Cardiac septum (tissue), 1 donor: ENCODE measurements around the gene B3GALNT1. TPM values are rescaled to one million over a fixed set of nuclear protein-coding genes. Genes with fewer than 3 reads are reported as not detected.
A peak's percentile ranks its signal among the peaks of the same experiment; 100 is the strongest.

Experiments
- DNase-seq: peaks from one replicate; pipeline ENCODE4 v3.0.0-alpha.2; 2020; ENCODE audit warnings: low spot score
- intact Hi-C: fragments of 100-400 bp; cut with DNase I; formaldehyde crosslinking; loops from one replicate; pipeline ENCODE4 v1.14.0; 2022
- long read RNA-seq: library from polyadenylated mRNA; unstranded; transcript quantifications from one replicate; pipeline ENCODE4 v2.0.0, GENCODE V29; 2021
- total RNA-seq: library from RNA; stranded (reverse); fragmentation: NEBNext Ultra II Directional; extraction: Animal tissue kit (Norgen Biotek cat#: 25700); gene quantifications from one replicate; pipeline ENCODE4 v1.2.1, GENCODE V29; 2021
- donor health status: DM: no; HTN: no; CAD: no.

Gene B3GALNT1
- total RNA-seq = 75.1 TPM
- long read RNA-seq, transcript B3GALNT1-212 (5 exons, 1,660 nt) = minor isoform, 30 of 116 reads
- long read RNA-seq, transcript B3GALNT1-201 (5 exons, 3,313 nt) = major isoform, 37 of 116 reads
- long read RNA-seq, partial matches to known transcripts = 7 of 116 reads
- long read RNA-seq, other reads (novel, unspliced or antisense) = 27 of 116 reads

GRCh38 chr3:161104561-161105551 lies at the start of gene B3GALNT1:
B3GALNT1 (minus strand) TSS chr3:161105349; CDS start chr3:161086754, 18,595 bp downstream.
- intact Hi-C loops = loop anchor here (5.0 to 10.0 kb wide), 4 partner anchors 62 to 540 kb away; partner anchors contain the start of gene KPNA4
- DNase-seq = peak; percentile 82

- DNase-seq = no peak
- intact Hi-C loops = no loop called here
Observed at GRCh38 chr3:161153480-161153879, 48.3 kb upstream of the B3GALNT1 start.

GRCh38 chr3:161150001-161150525 lies 44.9 kb upstream of the B3GALNT1 start:
- intact Hi-C loops = no loop called here

GRCh38 chr3:161149529-161149928 lies 44.4 kb upstream of the B3GALNT1 start:
- intact Hi-C loops = no loop called here
- no peak for DNase-seq

More at GRCh38 chr3:161150001-161150525, 44.9 kb upstream of the B3GALNT1 start:
- no peak for DNase-seq

GRCh38 chr3:161148832-161149475 lies 43.8 kb upstream of the B3GALNT1 start:
- DNase-seq = no peak
- intact Hi-C loops = no loop called here

GRCh38 chr3:161142486-161142885 lies 37.3 kb upstream of the B3GALNT1 start:
- intact Hi-C loops = no loop called here
- no peak for DNase-seq

- intact Hi-C loops = no loop called here
- no peak for DNase-seq
Observed at GRCh38 chr3:161139686-161140085, 34.5 kb upstream of the B3GALNT1 start.

- intact Hi-C loops = no loop called here
- DNase-seq = no peak
Observed at GRCh38 chr3:161137260-161137659, 32.1 kb upstream of the B3GALNT1 start.

- intact Hi-C loops = no loop called here
- no peak for DNase-seq
Observed at GRCh38 chr3:161132391-161132790, 27.2 kb upstream of the B3GALNT1 start.

- DNase-seq = no peak
- intact Hi-C loops = no loop called here
Observed at GRCh38 chr3:161126495-161126894, 21.3 kb upstream of the B3GALNT1 start.

- DNase-seq = no peak
- intact Hi-C loops = no loop called here
Observed at GRCh38 chr3:161117646-161118045, 12.5 kb upstream of the B3GALNT1 start.

- intact Hi-C loops = loop anchor here (5.0 to 10.0 kb wide), 4 partner anchors 58 to 544 kb away; partner anchors contain the start of gene KPNA4
- DNase-seq = no peak
Observed at GRCh38 chr3:161108840-161109239, 3.7 kb upstream of the B3GALNT1 start.

- no peak for DNase-seq
- intact Hi-C loops = loop anchor here (5.0 to 10.0 kb wide), 4 partner anchors 60 to 543 kb away; partner anchors contain the start of gene KPNA4
Observed at GRCh38 chr3:161107311-161107710, 2.2 kb upstream of the B3GALNT1 start.

- no peak for DNase-seq
- intact Hi-C loops = loop anchor here (10.0 kb wide), 2 partner anchors 149 to 539 kb away; partner anchors contain the start of gene KPNA4
Observed at GRCh38 chr3:161103776-161104385, 1.3 kb downstream of the B3GALNT1 start.

GRCh38 chr3:161101609-161102008 lies 3.5 kb downstream of the B3GALNT1 start:
- intact Hi-C loops = loop anchor here (10.0 kb wide), 2 partner anchors 147 to 537 kb away; partner anchors contain the start of gene KPNA4
- DNase-seq = no peak

GRCh38 chr3:161100994-161101393 lies 4.2 kb downstream of the B3GALNT1 start:
- intact Hi-C loops = loop anchor here (10.0 kb wide), 2 partner anchors 146 to 536 kb away; partner anchors contain the start of gene KPNA4
- no peak for DNase-seq

GRCh38 chr3:161096771-161097367 lies 8.3 kb downstream of the B3GALNT1 start:
- DNase-seq = no peak
- intact Hi-C loops = no loop called here

GRCh38 chr3:161093895-161094294 lies 11.3 kb downstream of the B3GALNT1 start:
- intact Hi-C loops = no loop called here
- no peak for DNase-seq

GRCh38 chr3:161084277-161084676 lies 20.9 kb downstream of the B3GALNT1 start:
- intact Hi-C loops = no loop called here
- DNase-seq = no peak
